ENCODE measurements around the gene MB.
A peak's percentile ranks its signal among the peaks of the same experiment; 100 is the strongest.
"Not testable (repeated sequence)": the region's sequence is repeated elsewhere in the genome, so short reads cannot be mapped to it uniquely, and the experiment has no call there.

MB gene

DNA sequence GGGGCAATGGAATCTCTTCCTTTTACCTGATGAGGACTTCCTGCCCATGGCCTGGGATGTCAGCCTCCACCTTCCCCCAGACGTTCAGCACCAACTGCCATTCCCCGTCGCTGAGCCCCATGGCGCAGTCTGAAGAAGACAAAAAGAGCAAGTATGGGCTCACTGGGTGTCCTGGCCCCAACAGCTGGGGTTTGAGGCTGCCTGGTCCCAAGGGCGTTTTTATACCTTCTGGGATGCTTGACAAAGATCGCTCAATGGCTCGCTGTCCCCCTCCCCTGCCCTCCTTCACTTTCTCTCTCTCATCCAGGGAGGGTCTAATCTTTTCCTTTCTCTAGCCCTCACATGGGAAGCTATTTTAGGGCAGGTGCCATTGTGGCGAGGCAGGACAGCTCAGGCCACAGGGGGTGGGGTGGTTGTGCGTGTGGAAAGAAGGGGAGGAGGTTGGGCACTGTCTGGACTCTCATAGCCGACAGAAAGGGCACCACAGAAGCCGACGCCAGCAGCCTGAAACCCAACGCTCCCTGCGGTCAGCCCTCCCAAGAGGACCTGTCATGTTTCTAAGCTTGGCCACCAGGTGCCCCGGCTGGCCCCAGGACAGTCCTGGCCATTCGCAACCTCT, at the start of gene MB:
TSS of gene MB (minus strand) at position 193 of the 619 bp plus-strand sequence. CDS start at position 121, 72 bp downstream.
- DNase-seq: no peak

DNA sequence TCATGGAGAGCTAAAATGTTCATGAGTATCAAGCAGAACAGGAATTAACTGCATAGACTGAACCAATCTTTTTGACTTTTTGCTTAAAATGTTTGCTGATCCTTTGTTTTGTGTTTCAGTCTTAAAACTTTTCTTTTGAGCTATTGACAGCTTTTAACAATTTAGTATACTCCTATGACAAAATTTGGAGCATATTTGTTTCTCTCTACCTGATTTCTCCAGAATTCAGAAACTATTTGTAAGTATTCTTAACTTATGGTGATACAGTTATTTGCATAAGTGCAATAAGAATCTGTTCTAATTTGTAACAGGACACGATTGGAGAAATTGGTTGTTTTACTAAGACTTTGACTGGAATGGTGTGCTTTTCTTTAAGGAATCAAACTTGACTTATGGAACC, 49.6 kb upstream of the MB start:
- DNase-seq: not testable (repeated sequence)

DNA sequence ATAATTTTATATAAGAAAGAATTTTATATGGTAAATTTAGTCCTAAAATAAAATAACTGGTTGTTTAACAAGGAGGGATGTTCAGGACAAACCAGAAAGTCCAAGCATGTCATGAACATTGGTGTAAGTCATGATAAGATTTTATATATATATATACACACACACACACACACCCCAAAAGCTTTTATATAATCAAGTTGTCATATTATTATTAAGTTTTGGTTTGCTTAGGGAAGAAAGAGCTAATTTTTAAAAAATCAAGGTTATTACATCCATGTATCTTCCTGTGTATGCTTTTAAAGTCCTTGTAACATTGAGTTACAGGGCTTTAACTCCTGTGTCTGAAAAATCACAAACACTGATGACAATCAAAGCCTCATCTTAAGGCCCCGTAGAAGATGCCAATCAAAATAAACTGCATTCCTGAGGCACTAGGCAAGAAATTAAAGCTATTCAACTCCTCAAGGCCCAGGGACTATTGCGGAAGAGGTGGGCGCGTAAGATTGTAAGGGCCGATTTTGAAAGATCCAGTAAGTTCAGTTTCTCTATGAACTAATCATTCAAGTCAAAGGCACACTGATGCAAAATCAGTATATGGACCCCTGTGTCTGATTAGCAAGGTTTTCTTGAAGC, 47.9 kb upstream of the MB start:
- DNase-seq: no peak

- DNase-seq: no peak
Measured at GRCh38 chr22:35663371-35663770, 46.2 kb upstream of the MB start.

DNA sequence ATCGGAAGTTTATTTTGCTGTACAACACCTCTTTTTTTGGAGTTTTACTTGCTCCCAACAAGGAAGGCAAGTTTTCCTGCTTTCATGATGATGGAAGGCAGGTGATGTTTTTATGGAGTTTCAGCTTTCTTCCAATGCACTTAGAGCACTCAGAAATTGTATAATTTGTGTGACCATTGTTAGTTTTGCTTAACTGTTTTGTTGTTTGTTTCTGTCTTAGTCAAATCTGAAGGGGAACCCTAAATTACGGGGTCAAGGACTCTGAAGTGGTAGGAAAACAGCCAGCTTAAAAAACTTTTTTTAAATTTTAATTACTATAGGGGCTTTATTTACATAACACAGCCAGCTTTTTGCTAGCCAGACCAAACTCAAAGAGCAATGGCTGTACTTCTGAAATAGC, 45.8 kb upstream of the MB start:
- DNase-seq: no peak

GRCh38 chr22:35661464-35661863, 44.3 kb upstream of the MB start:
- DNase-seq: no peak

DNA sequence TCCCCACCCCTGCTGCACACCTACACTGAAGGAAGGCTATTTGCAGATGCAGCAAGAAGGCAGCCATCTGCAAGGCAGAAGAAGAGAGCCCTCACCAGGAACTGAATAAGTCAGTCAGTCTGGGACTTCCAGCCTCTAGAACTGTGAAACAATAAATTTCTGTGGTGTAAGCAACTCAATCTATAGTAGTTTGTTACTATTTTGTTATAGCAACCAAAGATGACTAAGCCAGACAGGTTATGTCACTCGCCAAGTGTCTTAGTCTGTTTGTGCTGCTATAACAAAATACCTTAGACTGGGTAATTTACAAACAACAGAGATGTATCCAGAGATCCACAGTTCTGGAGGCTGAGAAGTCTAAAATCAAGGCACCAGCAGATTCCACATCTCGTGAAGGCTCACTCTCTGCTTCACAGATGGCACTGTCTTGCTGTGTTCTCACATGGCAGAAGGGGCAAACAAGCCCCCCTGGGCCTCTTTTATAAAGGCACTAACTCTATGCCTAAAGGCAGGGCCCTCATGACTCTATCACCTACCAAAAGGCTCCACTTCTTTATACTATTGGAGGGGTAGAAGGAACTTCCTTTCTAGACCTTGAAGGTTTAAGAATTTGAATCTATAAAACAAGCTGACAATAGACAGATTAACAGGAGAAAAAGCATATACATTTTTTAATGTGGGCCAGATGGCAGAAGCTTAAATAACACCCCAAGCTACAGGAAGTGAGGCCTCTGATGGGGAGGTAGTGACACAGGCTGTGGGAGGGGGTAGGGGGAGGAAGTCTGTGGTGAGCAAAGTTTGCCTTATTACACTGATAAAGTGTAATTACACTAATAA, 43.4 kb upstream of the MB start:
- peak; percentile 48 for DNase-seq

DNA sequence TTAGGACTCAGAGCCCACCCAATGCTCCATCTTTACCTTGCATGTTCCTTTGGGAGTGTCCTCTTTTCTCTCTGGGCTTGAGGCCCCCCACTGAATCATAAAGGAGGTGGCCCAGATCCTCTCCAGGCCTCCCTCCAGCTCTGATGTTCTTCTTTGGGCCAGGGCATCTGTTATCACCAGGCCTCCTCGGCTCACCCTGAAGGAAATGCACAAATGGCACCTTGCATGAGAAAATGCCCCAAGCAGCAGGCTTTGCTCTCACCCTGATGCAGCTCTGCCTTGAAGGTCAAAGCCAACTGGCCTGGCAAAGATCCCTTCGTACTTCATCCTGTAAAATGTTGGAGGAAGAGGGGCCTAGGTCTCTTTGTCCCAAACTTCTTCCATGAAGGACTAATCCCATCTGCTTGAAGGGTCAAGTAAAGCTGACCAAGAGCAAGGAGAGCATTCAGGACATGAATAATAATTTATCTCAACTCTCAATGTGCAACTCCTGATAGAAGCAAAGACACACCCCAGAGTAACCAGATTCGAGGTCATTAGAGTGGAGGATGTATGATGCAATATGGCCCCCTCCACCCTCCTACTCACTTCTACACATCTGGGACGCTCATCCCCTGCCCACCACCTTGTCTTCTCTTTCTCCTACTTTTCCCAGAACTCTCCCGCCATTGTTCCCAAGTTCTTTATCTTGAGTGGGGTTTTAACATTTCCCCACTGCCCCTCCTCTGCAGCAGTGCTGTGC, 40.6 kb upstream of the MB start:
- DNase-seq: no peak

DNA sequence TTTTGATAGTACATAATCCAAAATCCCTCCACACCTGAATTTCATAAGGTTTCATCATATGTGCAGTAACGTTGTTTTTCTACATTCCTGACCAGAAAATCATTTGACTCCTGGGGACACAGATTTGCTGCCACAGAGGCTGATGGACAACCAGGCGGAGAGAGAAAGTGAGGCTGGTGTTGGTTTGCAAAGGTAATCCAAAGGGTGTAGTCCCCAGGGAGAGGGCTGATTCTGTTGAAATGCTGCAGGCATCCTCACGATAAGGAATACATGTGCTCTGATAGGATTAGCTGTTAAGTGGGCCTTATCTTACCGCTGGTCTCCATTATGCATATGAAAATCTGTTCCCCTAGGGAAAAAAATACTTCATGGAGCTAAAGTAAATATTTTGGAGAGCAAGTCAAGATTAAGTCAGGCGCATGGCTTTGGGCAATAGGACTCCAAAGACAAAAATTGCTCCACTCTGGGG, 39.2 kb upstream of the MB start:
- no peak for DNase-seq

DNA sequence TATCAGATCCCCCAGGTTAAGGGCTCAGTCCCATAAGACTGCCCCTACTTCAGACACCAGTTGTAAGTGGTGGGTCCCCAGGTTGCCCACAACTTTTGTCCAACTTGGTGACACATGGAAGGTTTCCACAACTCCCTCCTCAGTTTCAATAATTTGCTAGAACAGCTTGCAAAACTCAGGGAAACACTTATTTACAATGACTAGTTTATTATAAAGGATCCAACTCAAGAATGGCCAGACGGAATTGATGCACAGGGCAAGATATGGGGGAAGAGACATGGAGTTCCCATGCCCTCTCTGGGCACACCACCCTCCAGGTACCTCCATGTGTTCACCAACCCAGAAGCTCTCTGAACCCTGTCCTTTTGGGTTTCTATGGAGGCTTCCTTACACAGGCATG, 36.7 kb upstream of the MB start:
- DNase-seq: no peak

DNA sequence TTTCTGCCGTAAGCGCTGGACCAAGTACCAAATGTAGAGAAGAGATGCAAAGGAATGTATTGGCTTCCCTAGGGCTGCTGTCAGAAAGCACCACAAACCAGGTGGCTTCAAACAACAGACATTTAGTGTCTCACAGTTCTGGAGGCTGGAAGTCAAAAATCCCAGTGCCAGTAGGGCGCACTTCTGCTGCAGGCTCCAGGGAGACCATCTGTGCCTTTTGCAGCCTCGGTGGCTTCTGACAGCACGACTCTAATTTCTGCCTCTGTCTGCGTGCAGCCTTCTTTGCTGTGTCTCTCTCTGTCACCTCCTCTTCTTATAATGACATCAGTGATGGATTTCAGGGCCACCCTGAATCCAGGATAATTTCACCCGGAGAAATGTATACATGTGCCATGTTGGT, 34.0 kb upstream of the MB start:
- DNase-seq: no peak

DNA sequence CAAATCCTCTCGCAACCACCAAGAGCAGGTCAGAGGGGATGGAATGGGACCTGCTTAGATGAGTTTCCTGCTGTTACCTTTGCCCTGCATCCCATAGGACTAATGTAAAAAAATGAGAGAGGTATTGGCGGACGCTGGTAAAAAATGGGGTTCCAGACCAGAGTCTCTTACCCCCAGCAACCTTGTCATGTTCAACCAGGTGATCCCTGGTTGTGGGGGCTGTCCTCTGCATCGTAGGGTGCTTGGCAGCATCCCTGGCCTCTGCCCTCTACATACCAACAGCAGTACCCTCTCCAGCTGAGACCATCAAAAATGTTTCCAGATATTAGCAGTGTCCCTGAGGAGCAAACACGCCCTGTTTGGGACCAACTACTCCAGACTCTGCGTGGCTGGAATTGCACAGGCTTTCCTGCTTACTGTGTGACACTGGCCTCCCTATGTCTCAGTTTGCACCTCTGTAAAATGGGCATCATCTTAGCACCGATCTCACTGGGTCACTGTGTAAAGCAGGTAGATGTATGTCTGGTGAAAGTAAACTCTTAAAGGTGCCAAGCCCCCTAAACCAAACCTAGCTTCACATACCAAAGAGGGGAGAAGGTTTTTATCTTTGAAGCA, 32.6 kb upstream of the MB start:
- DNase-seq: no peak

- DNase-seq: no peak
Measured at GRCh38 chr22:35649026-35649553, 32.0 kb upstream of the MB start.

GRCh38 chr22:35648066-35649025, 31.2 kb upstream of the MB start, which contains the start of gene APOL6:
Gene APOL6, plus strand, starts transcription at chr22:35648446. Its CDS starts 7,980 bp downstream, at chr22:35656426.
- DNase-seq: peak; percentile 67

DNA sequence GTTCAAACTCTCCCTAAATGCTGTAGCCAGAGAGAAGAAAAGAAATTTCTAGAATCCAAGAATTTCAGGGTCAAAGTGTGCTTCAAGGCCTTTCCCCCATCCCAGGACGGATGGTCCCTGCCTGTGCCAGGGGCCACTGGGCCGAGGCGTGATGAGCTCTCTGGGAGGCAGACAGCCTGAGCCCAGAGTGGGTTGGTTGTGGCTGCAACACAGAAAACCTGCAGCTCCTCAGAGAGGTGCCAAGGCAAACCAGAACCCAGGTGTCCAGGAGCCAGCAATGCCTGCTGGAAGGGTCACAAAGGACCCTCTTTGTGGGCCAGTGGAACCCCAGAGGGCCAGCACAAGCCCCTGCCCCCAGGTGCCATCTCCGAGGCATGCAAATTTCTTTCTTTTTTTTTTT, 28.5 kb upstream of the MB start:
- DNase-seq: no peak

DNA sequence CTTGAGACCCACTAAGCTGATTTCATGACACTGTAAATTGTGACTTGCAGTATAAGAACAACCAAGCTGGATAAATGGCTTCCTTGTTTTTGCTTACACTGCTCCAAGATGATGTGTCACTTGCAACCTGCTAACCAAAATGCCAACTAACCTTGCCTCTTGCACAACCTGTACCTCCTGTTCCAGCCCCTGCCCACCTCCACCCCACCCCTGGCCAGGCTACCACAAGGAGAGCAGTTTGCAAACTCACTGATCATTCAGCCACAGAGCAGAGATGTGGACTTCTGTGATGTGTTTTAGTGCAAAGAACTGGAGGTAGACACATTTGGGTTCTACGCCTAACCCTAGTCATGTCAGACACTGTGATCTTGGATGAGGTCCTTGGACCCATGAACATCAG, 26.9 kb upstream of the MB start:
- no peak for DNase-seq

DNA sequence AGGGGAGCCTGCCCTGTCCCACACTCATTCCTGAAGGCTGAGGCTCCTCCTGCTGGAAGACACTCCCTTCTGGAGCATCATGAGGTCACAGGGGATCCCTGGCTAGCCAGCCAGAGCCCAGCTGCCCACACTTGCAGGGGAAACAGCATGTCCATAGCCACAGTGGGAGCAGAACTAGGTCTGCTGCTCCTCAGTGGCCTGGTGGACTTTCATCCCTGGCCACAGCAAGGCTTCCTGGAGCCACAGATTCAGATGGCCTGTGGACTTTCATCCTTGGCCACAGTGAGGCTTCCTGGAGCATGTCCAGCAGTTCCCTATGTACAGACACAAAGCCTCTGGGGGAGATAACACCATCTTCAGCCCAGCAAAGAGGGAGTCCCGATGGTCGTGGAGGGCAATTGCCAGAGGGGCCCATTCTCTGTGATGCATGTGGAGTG, 25.2 kb upstream of the MB start:
- DNase-seq: no peak

- no peak for DNase-seq
Measured at GRCh38 chr22:35641494-35642120, 24.5 kb upstream of the MB start.

DNA sequence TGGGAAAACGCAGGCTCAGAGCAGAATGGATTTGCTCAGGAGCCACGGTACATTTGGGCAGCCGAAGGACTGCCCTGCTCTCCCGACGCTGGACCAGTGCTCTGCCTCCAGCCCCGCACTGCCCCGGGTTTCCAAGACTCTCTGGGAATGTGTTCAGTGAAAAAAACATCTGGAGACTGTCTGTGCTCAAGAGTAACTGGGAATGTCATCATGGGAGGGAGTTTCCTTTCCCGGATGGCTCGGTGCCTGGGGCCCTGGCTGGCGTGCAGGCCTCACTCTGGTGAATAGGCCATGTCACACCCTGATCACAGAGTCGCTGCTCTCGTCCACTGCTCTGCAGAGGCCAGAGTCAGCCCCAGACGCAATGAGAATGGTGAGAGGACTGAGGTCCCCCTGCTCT, 21.3 kb upstream of the MB start:
- DNase-seq: no peak

GRCh38 chr22:35638001-35638400, 20.9 kb upstream of the MB start:
- no peak for DNase-seq

GRCh38 chr22:35637254-35637653, 20.1 kb upstream of the MB start:
- no peak for DNase-seq
